ENCODE measurements around the gene SLC25A48.
A peak's percentile ranks its signal among the peaks of the same experiment; 100 is the strongest.

The SLC25A48 gene

DNA sequence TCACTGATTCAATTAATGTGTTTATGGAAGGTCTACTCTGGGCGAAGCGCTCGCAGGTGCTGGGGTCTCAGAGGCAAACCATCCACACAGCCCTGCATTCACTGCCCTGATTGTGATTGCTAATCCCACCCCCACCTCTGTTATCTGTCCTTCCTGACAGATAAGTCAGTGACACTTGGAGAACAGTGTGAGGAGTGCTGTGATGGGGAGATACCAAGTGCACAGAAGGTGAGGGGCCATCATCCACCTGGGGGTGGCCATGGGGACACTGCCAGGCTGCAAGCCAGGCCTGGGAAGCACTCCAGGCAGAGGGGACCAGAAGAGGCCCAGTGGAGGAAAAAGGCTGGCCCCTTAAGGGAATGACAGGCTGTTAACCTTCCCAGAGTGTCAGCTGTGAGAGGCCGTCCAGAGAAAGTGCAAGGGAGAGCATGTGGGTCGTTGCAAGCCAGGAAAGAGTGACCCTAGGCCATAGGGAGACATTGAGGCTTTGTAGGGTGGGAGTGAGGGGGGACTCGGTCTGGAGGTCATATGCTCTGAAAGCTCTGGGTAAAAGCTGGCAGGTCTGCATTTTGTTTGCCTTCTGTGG, 43.2 kb downstream of the SLC25A48 start:
- H3K27ac ChIP-seq: no peak overlapping the region
- no peak for TF ChIP-seq CTCF (IDR thresholded peaks at IDR 0.05)
- no peak for TF ChIP-seq ZFX (IDR thresholded peaks at IDR 0.05; ENCODE audit: borderline replicate concordance)

DNA sequence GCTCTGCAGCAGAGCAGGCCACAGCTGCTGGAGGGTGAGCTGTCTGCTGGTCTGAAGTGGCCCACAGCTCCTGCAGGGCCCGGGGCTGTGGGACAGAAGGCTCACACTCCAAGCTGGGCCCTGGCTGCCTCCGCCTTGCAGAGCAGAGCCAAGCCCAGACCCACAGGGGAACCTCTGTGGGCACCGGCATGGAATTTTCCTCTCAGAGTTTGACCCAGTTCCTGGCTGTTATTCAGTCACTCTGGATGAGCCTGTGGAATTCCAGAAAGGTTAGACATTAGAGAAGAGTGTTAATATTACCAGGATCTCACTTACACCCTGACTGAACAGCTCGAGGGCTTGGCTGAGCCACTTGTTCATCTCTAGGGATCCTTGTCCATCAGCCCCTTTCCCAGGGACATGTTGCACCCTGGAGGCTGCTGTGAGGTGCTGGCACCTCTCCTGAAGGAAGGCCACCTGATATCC, 43.7 kb downstream of the SLC25A48 start:
- H3K27ac ChIP-seq: no peak overlapping the region
- TF ChIP-seq ZFX (IDR thresholded peaks at IDR 0.05; ENCODE audit: borderline replicate concordance): no peak

DNA sequence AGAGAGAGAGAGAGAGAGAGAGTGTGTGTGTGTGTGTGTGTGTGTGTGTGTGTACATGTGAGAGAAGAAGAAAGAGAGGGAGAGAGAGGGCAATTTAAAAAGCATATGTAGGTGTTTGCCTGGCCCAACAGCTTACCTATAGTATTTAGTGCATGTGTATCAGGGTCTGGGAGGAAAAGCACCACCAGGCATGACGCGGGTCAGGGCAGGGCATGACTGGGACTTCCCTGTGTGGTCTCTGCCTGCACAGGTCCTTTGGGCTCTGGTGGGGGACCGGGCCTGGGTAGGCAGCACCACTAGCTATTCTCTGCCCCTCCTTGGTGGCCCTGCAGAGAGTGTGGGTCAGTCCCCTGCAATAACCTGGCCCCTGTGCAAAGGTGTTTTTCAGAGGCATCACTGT, 45.1 kb downstream of the SLC25A48 start:
- no peak for TF ChIP-seq ZFX (IDR thresholded peaks at IDR 0.05; ENCODE audit: borderline replicate concordance)
- TF ChIP-seq CTCF (IDR thresholded peaks at IDR 0.05): no peak
- no peak overlapping the region for H3K27ac ChIP-seq

- TF ChIP-seq ZFX (IDR thresholded peaks at IDR 0.05; ENCODE audit: borderline replicate concordance): no peak
- TF ChIP-seq CTCF (IDR thresholded peaks at IDR 0.05): peak; percentile 23
Measured at GRCh38 chr5:135880278-135880677, 45.8 kb downstream of the SLC25A48 start.

DNA sequence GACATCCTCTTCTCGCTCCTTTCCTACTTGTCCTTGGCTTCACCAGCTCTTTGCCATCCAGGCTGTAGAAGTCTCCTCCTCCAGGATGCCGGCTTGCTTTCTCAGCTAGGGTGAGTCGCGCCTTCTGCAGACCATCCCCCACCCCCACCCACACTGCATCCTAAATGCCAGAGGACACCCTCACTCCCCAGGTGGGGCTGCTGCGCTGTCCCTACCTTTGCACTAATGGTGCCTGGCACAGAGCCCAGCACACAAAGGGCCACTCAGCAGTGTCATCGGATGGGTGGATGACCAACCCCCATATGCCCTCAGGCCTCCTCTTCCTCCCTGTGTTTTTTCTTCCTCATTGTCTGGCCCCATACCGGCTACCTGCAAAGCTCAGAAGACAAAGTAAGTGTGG, 46.3 kb downstream of the SLC25A48 start:
- TF ChIP-seq ZFX (IDR thresholded peaks at IDR 0.05; ENCODE audit: borderline replicate concordance) (no peak), CTCF (IDR thresholded peaks at IDR 0.05) (no peak)

More at GRCh38 chr5:135880278-135880677, 45.8 kb downstream of the SLC25A48 start:
- H3K27ac ChIP-seq: no peak overlapping the region

GRCh38 chr5:135881244-135881643, 46.8 kb downstream of the SLC25A48 start:
- TF ChIP-seq ZFX (IDR thresholded peaks at IDR 0.05; ENCODE audit: borderline replicate concordance): no peak
- no peak for TF ChIP-seq CTCF (IDR thresholded peaks at IDR 0.05)

More for the DNA sequence above, 46.3 kb downstream of the SLC25A48 start:
- H3K27ac ChIP-seq: no peak overlapping the region

GRCh38 chr5:135881819-135882218, 47.4 kb downstream of the SLC25A48 start:
- no peak overlapping the region for H3K27ac ChIP-seq
- TF ChIP-seq ZFX (IDR thresholded peaks at IDR 0.05; ENCODE audit: borderline replicate concordance) (no peak), CTCF (IDR thresholded peaks at IDR 0.05) (no peak)

More at GRCh38 chr5:135881244-135881643, 46.8 kb downstream of the SLC25A48 start:
- H3K27ac ChIP-seq: no peak overlapping the region

DNA sequence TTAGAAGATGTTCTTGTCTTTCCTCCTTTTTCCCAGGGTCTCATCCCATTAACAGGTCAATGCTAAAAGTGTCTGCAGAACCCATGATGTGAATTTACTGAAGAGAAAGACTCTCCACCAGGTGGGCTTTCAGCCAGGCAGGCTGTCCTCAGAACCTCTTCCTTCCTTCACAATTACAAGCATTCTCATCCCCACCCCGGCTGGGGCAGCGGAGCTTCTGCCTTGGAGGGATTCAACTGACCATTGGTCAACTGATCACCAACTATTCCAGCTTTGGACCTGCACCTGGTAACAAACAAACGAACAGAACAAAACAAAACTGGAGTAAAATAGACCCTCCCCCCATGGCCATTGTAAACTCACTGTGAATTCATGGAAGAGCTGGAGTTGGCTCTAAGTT, 48.6 kb downstream of the SLC25A48 start:
- no peak for TF ChIP-seq ZFX (IDR thresholded peaks at IDR 0.05; ENCODE audit: borderline replicate concordance)
- TF ChIP-seq CTCF (IDR thresholded peaks at IDR 0.05): no peak
- H3K27ac ChIP-seq: no peak overlapping the region

All from 22Rv1 (cell line).